ENCODE data around the gene FOXG1.

The FOXG1 gene

DNA sequence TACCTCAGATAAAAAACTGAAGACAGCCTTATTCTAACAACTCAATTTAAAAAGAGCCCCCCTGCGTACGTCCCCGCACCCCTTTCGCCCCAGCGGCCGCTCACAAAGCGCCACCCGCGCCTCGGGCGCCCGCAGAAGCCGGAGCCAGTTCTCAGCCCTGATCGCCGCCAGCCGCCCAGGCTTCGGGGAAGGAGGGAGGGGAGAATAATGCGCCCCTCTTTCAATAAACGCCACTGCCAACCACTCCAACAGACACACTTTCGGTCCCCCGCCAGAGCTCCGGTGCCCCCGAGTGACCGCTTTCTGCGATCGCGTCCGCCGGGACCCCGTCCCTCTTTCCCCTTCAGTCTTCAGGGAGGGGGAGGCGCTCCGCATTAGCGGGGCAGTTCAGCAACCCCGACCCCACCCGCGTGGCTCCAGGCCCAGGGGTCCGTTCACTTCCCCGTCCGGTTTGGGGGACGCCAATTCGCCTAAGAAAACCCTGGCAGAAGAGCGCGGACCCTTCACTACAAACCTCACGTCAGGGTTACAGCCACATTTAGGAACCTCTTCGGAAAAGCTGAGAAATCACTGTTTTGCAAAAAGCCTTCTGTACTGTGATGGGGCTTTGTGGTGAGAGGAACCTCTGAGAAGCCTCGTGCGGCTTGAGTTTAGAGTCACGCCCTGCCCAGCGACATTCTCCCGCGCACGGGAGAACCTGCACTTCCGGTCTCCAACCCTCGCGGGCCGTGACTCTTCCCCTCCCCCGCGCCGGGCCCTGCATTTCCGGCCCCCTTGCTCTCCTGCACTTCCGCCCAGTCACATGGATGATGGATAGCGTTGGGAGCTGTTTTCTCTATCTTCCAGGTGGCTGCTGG is 18.7 kb downstream of the FOXG1 start:
- no peak overlapping the region for H3K4me3 ChIP-seq (ENCODE audit: low read depth, low read length)
- TF ChIP-seq, protein P1, sequence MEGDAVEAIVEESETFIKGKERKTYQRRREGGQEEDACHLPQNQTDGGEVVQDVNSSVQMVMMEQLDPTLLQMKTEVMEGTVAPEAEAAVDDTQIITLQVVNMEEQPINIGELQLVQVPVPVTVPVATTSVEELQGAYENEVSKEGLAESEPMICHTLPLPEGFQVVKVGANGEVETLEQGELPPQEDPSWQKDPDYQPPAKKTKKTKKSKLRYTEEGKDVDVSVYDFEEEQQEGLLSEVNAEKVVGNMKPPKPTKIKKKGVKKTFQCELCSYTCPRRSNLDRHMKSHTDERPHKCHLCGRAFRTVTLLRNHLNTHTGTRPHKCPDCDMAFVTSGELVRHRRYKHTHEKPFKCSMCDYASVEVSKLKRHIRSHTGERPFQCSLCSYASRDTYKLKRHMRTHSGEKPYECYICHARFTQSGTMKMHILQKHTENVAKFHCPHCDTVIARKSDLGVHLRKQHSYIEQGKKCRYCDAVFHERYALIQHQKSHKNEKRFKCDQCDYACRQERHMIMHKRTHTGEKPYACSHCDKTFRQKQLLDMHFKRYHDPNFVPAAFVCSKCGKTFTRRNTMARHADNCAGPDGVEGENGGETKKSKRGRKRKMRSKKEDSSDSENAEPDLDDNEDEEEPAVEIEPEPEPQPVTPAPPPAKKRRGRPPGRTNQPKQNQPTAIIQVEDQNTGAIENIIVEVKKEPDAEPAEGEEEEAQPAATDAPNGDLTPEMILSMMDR (IDR thresholded peaks at IDR 0.05; ENCODE audit: low read depth, low read length, missing control alignments) = no peak
- no peak for DNase-seq (ENCODE audit: low read depth)

DNA sequence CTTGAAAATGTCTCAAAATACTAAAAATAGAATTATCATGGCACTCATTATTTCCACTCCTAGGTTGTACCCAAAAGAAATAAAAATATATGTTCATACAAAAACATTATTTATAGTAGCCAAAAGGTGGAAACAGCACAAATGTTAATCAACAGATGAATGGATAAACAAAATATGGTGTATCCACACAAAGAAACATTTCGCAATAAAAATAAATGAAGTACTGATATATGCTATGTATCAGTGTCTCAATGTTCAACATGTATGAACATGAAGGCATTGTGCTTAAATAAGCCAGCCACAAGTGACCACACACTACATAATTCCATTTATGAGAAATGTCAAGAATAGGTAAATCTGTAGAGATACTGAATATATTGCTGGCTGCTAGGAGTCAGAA is 40.9 kb downstream of the FOXG1 start:
- TF ChIP-seq, protein P1 (IDR thresholded peaks at IDR 0.05; ENCODE audit: low read depth, low read length, missing control alignments) = no peak
- no peak for DNase-seq (ENCODE audit: low read depth)
- H3K4me3 ChIP-seq (ENCODE audit: low read depth, low read length) = no peak overlapping the region

DNA sequence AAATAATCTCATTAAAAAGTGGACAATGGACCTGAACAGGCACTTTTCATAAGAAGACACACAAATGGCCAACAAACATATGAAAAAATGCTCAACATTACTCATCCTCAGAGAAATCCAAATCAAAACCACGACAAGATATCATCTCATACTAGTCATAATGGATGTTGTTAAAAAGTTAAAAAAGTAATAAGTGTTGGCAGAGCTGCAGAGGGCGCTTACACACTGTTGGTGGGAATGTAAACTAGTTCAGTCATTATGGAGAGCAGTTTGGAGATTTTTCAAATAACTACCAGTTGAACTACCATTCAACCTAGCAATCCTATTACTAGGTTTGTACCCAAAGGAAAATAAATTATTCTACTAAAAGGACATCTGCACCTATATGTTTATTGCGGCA is 47.2 kb downstream of the FOXG1 start:
- DNase-seq (ENCODE audit: low read depth) = no peak
- no peak overlapping the region for H3K4me3 ChIP-seq (ENCODE audit: low read depth, low read length)
- TF ChIP-seq, protein P1 (IDR thresholded peaks at IDR 0.05; ENCODE audit: low read depth, low read length, missing control alignments) = no peak
